Ectodermal cell (in vitro differentiated cells): ENCODE data around the gene PTPRG.
"Not testable (repeated sequence)": the region's sequence is repeated elsewhere in the genome, so short reads cannot be mapped to it uniquely, and the experiment has no call there.

ENCODE experiments used
- H3K27ac ChIP-seq: 2 replicates; pipeline ENCODE4 v1.7.0; 2013; ENCODE audit warnings: mild to moderate bottlenecking, low read depth, low read length; ENCODE audit not compliant: insufficient read depth, poor library complexity, severe bottlenecking
- H3K27me3 ChIP-seq: 2 replicates; pipeline ENCODE4 v1.7.0; 2013; ENCODE audit warnings: mild to moderate bottlenecking, low read length; ENCODE audit not compliant: insufficient read depth, control insufficient read depth, poor library complexity, severe bottlenecking
- H3K36me3 ChIP-seq: one replicate; pipeline ENCODE4 v1.7.0; 2013; ENCODE audit warnings: low read length; ENCODE audit not compliant: control insufficient read depth, insufficient read depth
- H3K4me1 ChIP-seq: one replicate; pipeline ENCODE4 v1.7.0; 2013; ENCODE audit warnings: low read length; ENCODE audit not compliant: control insufficient read depth, insufficient read depth
- H3K4me3 ChIP-seq: 2 replicates; pipeline ENCODE4 v1.7.0; 2013; ENCODE audit warnings: low read depth, low read length, control low read depth; ENCODE audit not compliant: insufficient read depth
- H3K9me3 ChIP-seq: 2 replicates; pipeline ENCODE4 v1.7.0; 2013; ENCODE audit warnings: mild to moderate bottlenecking, low read length, moderate library complexity; ENCODE audit not compliant: control insufficient read depth
- WGBS, 2 experiments: methylation state at CpG; one replicate each; pipeline ENCODE4 v1.1.7; 2013; ENCODE audit warnings: missing lambda C conversion rate in 2 of 2; 5-methylcytosine and 5-hydroxymethylcytosine counted together

PTPRG gene

GRCh38 chr3:61710920-61711319 lies 149.5 kb downstream of the PTPRG start:
- not testable (repeated sequence) for H3K27ac ChIP-seq, H3K27me3 ChIP-seq, H3K9me3 ChIP-seq, H3K4me1 ChIP-seq, H3K4me3 ChIP-seq, H3K36me3 ChIP-seq
- WGBS, 2 experiments: 80 to 84% methylated on average over 3 of the region's 3 CpGs

GRCh38 chr3:61714225-61714624 lies 152.9 kb downstream of the PTPRG start:
- WGBS, 2 experiments: 98 to 99% methylated on average over 4 of the region's 4 CpGs
- Histone ChIP-seq H3K27ac (no peak overlapping the region), H3K36me3 (no peaks in the 10 kb centered on the region), H3K9me3 (no peaks in the 10 kb centered on the region), H3K4me3 (no peak overlapping the region), H3K27me3 (no peaks in the 10 kb centered on the region), H3K4me1 (peaks cover 5% of the 10 kb centered on the region)

- Histone ChIP-seq H3K27me3 (no peaks in the 10 kb centered on the region), H3K9me3 (no peaks in the 10 kb centered on the region), H3K4me3 (no peak overlapping the region), H3K36me3 (no peaks in the 10 kb centered on the region), H3K4me1 (peaks cover 9% of the 10 kb centered on the region), H3K27ac (no peak overlapping the region)
- WGBS, 2 experiments: 75 to 83% methylated on average over 4 of the region's 4 CpGs
Observed at GRCh38 chr3:61715886-61716527, 154.6 kb downstream of the PTPRG start.

GRCh38 chr3:61716693-61717092 lies 155.3 kb downstream of the PTPRG start:
- 89 to 97% methylated on average over 8 of the region's 8 CpGs for WGBS, 2 experiments
- not testable (repeated sequence) for H3K9me3 ChIP-seq, H3K27me3 ChIP-seq, H3K4me3 ChIP-seq, H3K36me3 ChIP-seq, H3K4me1 ChIP-seq, H3K27ac ChIP-seq

GRCh38 chr3:61718565-61718964 lies 157.2 kb downstream of the PTPRG start:
- Histone ChIP-seq H3K4me3 (no peak overlapping the region), H3K27me3 (no peaks in the 10 kb centered on the region), H3K36me3 (no peaks in the 10 kb centered on the region), H3K9me3 (no peaks in the 10 kb centered on the region), H3K4me1 (peaks cover 9% of the 10 kb centered on the region), H3K27ac (no peak overlapping the region)
- 94 to 95% methylated on average over 3 of the region's 3 CpGs for WGBS, 2 experiments

- no peaks in the 10 kb centered on the region for H3K36me3 ChIP-seq
- no peaks in the 10 kb centered on the region for H3K9me3 ChIP-seq
- no peak overlapping the region for H3K4me3 ChIP-seq
- no peaks in the 10 kb centered on the region for H3K27me3 ChIP-seq
- H3K4me1 ChIP-seq: peaks cover 9% of the 10 kb centered on the region
- 53 to 58% methylated on average over 8 of the region's 8 CpGs for WGBS, 2 experiments
- H3K27ac ChIP-seq: no peak overlapping the region
Observed at GRCh38 chr3:61719278-61719977, 158.1 kb downstream of the PTPRG start.

- no peak overlapping the region for H3K4me3 ChIP-seq
- peaks cover 14% of the 10 kb centered on the region for H3K4me1 ChIP-seq
- H3K27ac ChIP-seq: no peak overlapping the region
- H3K36me3 ChIP-seq: no peaks in the 10 kb centered on the region
- no peaks in the 10 kb centered on the region for H3K27me3 ChIP-seq
- H3K9me3 ChIP-seq: no peaks in the 10 kb centered on the region
Observed at GRCh38 chr3:61723038-61723437, 161.7 kb downstream of the PTPRG start.

GRCh38 chr3:61724183-61724582 lies 162.8 kb downstream of the PTPRG start:
- WGBS, 2 experiments: 83 to 88% methylated on average over 2 of the region's 2 CpGs
- peaks cover 15% of the 10 kb centered on the region for H3K4me1 ChIP-seq
- no peak overlapping the region for H3K27ac ChIP-seq
- H3K36me3 ChIP-seq: no peaks in the 10 kb centered on the region
- H3K27me3 ChIP-seq: no peaks in the 10 kb centered on the region
- no peak overlapping the region for H3K4me3 ChIP-seq
- H3K9me3 ChIP-seq: no peaks in the 10 kb centered on the region

GRCh38 chr3:61724801-61725200 lies 163.4 kb downstream of the PTPRG start:
- Histone ChIP-seq H3K27ac (no peak overlapping the region), H3K9me3 (no peaks in the 10 kb centered on the region), H3K36me3 (no peaks in the 10 kb centered on the region), H3K27me3 (no peaks in the 10 kb centered on the region), H3K4me1 (peaks cover 15% of the 10 kb centered on the region), H3K4me3 (no peak overlapping the region)
- 96 to 98% methylated on average over 5 of the region's 6 CpGs for WGBS, 2 experiments

- H3K9me3 ChIP-seq: no peaks in the 10 kb centered on the region
- H3K4me1 ChIP-seq: peaks cover 19% of the 10 kb centered on the region
- H3K36me3 ChIP-seq: no peaks in the 10 kb centered on the region
- H3K27me3 ChIP-seq: no peaks in the 10 kb centered on the region
- WGBS, 2 experiments: 65 to 66% methylated on average over 5 of the region's 5 CpGs
- no peak overlapping the region for H3K4me3 ChIP-seq
- H3K27ac ChIP-seq: peak overlapping the region; percentile 1
Observed at GRCh38 chr3:61725851-61726333, 164.5 kb downstream of the PTPRG start.
